Tibial artery (tissue), 4 donors: Measurements from ENCODE around the gene SORCS2.

Experiments
- DNase-seq, 2 donors: peaks; one replicate each; pipeline ENCODE4 v3.0.0-alpha.2; 2019
- H3K27ac ChIP-seq, 2 donors: fragments of 200-600 bp; sonication (generic) in 1 of 2; 1 replicate in 1 of 2; 2 replicates in 1 of 2; pipeline ENCODE4 v1.5.1; 2018 to 2019; ENCODE audit warnings: mild to moderate bottlenecking in 1 of 2
- H3K27me3 ChIP-seq, 2 donors: fragments of 200-600 bp; sonication (generic) in 1 of 2; one replicate each; pipeline versions ENCODE4 v1.5.1 to v1.6.0; 2016 to 2019
- H3K36me3 ChIP-seq, 3 donors: fragments of 200-600 bp; sonication (generic) in 2 of 3; one replicate each; pipeline ENCODE4 v1.5.1; 2016 to 2019; ENCODE audit warnings: mild to moderate bottlenecking in 2 of 3
- H3K4me1 ChIP-seq, 4 donors: fragments of 200-600 bp; sonication (generic) in 2 of 4; 1 replicate in 3 of 4; 2 replicates in 1 of 4; pipeline ENCODE4 v1.5.1; 2016 to 2019
- H3K4me3 ChIP-seq, 2 donors: fragments of 200-600 bp; sonication (generic) in 1 of 2; 1 replicate in 1 of 2; 2 replicates in 1 of 2; pipeline ENCODE4 v1.5.1; 2018 to 2019; ENCODE audit warnings: mild to moderate bottlenecking in 2 of 2
- H3K9me3 ChIP-seq, 3 donors: fragments of 200-600 bp; sonication (generic) in 1 of 3; one replicate each; pipeline ENCODE4 v1.5.1; 2016 to 2019
- CTCF ChIP-seq, 2 experiments: fragments of 200-600 bp in 1 of 2; fragments of 450-650 bp in 1 of 2; IDR thresholded peaks; one replicate each; pipeline ENCODE4 v1.5.1; 2017 to 2019; ENCODE audit warnings: antibody characterized with exemption in 2 of 2, mild to moderate bottlenecking in 1 of 2, moderate library complexity in 1 of 2
- intact Hi-C: fragments of 100-400 bp; cut with DNase I; formaldehyde crosslinking; loops from one replicate; pipeline ENCODE4 v1.15.0; 2023; ENCODE audit warnings: low total_unique reads

SORCS2 gene

GRCh38 chr4:7680731-7681130 is 488.4 kb downstream of the SORCS2 start:
- TF ChIP-seq CTCF (IDR thresholded peaks at IDR 0.05), result no peak
- Histone ChIP-seq H3K9me3 (peaks cover 0 to 28% (median 25%) of the 10 kb centered on the region in 3 donors), H3K27ac (no peak overlapping the region), H3K36me3 (no peaks in the 10 kb centered on the region), H3K4me3 (no peak overlapping the region), H3K4me1 (no peaks in the 10 kb centered on the region), H3K27me3 (peaks cover 0 to 22% of the 10 kb centered on the region in 2 donors)
- intact Hi-C loops, result no loop called here
- DNase-seq, result no peak

GRCh38 chr4:7683126-7683703 is 490.9 kb downstream of the SORCS2 start:
- no peak for DNase-seq
- Histone ChIP-seq H3K36me3 (no peaks in the 10 kb centered on the region), H3K9me3 (peaks cover 0 to 28% (median 25%) of the 10 kb centered on the region in 3 donors), H3K4me3 (no peak overlapping the region), H3K27ac (no peak overlapping the region), H3K4me1 (no peaks in the 10 kb centered on the region), H3K27me3 (peaks cover 0 to 4% of the 10 kb centered on the region in 2 donors)
- no peak for TF ChIP-seq CTCF (IDR thresholded peaks at IDR 0.05)
- intact Hi-C loops, result no loop called here

- no peak for TF ChIP-seq CTCF (IDR thresholded peaks at IDR 0.05)
- Histone ChIP-seq H3K4me3 (no peak overlapping the region), H3K27me3 (peaks cover 0 to 4% of the 10 kb centered on the region in 2 donors), H3K36me3 (no peaks in the 10 kb centered on the region), H3K27ac (no peak overlapping the region), H3K4me1 (no peaks in the 10 kb centered on the region), H3K9me3 (peaks cover 0 to 28% (median 25%) of the 10 kb centered on the region in 3 donors)
- no peak for DNase-seq
- intact Hi-C loops, result no loop called here
Measured at GRCh38 chr4:7684294-7684693, 492.0 kb downstream of the SORCS2 start.

GRCh38 chr4:7686070-7686870 is 493.9 kb downstream of the SORCS2 start:
- no peaks in the 10 kb centered on the region for H3K27me3 ChIP-seq
- H3K4me1 ChIP-seq, result no peaks in the 10 kb centered on the region
- peaks cover 0 to 27% (median 25%) of the 10 kb centered on the region in 3 donors for H3K9me3 ChIP-seq
- H3K36me3 ChIP-seq, result no peaks in the 10 kb centered on the region
- no peak overlapping the region for H3K27ac ChIP-seq
- intact Hi-C loops, result no loop called here
- no peak overlapping the region for H3K4me3 ChIP-seq
- no peak for DNase-seq
- no peak for TF ChIP-seq CTCF (IDR thresholded peaks at IDR 0.05)

- no peaks in the 10 kb centered on the region for H3K36me3 ChIP-seq
- no peak overlapping the region for H3K27ac ChIP-seq
- TF ChIP-seq CTCF (IDR thresholded peaks at IDR 0.05), result no peak
- no peaks in the 10 kb centered on the region for H3K27me3 ChIP-seq
- H3K9me3 ChIP-seq, result peaks cover 0 to 23% (median 20%) of the 10 kb centered on the region in 3 donors
- H3K4me3 ChIP-seq, result no peak overlapping the region
- intact Hi-C loops, result no loop called here
- no peak for DNase-seq
- no peaks in the 10 kb centered on the region for H3K4me1 ChIP-seq
Measured at GRCh38 chr4:7687006-7687405, 494.7 kb downstream of the SORCS2 start.
